Body of pancreas (tissue), 4 donors: ENCODE measurements around the gene LYPD4.

ENCODE experiments used
- POLR2A ChIP-seq, 3 donors: fragments of 450-650 bp; IDR thresholded peaks; one replicate each; pipeline ENCODE4 v1.6.1; 2016; ENCODE audit warnings: antibody characterized with exemption in 3 of 3, mild to moderate bottlenecking in 2 of 3
- TF ChIP-seq, protein P1 (sequence below), 7 experiments: fragments of 450-650 bp in 4 of 7; fragments of 200-600 bp in 3 of 7; sonication (generic) in 3 of 7; IDR thresholded peaks; one replicate each; pipeline ENCODE4 v1.5.1; 2016 to 2019; ENCODE audit warnings: antibody characterized with exemption in 7 of 7

DNA sequence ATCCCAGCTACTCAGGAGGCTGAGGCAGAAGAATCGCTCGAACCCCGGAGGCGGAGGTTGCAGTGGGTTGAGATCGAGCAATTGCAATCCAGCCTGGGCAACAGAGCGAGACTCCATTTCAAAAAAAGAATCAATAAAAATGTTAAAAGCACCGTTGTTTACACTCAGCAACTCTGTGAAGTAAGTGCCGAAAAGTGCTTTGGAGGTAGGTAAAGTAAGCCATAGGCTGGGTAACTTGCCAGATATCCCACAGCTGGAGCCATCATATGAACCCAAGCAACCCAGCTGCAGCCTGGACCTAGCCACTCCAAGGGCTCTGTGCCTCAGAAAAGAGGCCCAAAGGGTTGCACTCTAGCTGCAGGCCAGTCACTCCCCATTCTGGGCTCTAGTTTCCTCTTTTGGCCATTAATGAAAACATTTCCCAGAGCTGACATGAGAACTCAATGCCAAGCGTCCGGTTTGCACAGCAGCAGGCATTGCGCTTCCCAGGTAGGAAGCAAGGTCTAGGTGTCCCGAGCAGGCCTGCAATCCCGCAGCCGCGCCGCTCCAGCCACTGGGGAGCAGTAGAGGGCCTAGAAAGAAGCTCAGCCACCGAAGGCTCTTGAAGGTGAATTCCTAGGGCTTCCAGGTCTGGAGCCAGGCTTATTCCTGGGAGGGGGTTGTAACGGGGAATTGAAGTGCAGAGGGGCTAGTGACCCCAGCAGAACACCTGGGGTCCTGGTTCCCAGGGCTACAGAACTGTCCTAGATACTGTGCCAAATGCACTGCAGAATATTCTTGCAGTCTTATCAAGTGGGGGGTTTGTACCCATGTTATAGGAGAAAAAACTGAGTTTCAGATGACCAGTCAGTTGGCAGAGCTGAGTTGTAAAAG lies 28.5 kb upstream of the LYPD4 start:
- TF ChIP-seq, protein P1, sequence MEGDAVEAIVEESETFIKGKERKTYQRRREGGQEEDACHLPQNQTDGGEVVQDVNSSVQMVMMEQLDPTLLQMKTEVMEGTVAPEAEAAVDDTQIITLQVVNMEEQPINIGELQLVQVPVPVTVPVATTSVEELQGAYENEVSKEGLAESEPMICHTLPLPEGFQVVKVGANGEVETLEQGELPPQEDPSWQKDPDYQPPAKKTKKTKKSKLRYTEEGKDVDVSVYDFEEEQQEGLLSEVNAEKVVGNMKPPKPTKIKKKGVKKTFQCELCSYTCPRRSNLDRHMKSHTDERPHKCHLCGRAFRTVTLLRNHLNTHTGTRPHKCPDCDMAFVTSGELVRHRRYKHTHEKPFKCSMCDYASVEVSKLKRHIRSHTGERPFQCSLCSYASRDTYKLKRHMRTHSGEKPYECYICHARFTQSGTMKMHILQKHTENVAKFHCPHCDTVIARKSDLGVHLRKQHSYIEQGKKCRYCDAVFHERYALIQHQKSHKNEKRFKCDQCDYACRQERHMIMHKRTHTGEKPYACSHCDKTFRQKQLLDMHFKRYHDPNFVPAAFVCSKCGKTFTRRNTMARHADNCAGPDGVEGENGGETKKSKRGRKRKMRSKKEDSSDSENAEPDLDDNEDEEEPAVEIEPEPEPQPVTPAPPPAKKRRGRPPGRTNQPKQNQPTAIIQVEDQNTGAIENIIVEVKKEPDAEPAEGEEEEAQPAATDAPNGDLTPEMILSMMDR (IDR thresholded peaks at IDR 0.05), result peak; percentile 52 to 85 (median 77)
- peak in 1 of 3 donors; percentile 19 for TF ChIP-seq POLR2A (IDR thresholded peaks at IDR 0.05)
